Stimulated activated CD4-positive, alpha-beta T cell treated with anti-CD3 and anti-CD28 coated beads, Interleukin-1b, Interleukin-23, amount 100 ng/mL, for 48 hours (primary cell): Measurements from ENCODE around the gene FAM174B.

Experiments
- DNase-seq: peaks from one replicate; pipeline ENCODE4 v3.0.0-alpha.2; 2020

FAM174B gene

DNA sequence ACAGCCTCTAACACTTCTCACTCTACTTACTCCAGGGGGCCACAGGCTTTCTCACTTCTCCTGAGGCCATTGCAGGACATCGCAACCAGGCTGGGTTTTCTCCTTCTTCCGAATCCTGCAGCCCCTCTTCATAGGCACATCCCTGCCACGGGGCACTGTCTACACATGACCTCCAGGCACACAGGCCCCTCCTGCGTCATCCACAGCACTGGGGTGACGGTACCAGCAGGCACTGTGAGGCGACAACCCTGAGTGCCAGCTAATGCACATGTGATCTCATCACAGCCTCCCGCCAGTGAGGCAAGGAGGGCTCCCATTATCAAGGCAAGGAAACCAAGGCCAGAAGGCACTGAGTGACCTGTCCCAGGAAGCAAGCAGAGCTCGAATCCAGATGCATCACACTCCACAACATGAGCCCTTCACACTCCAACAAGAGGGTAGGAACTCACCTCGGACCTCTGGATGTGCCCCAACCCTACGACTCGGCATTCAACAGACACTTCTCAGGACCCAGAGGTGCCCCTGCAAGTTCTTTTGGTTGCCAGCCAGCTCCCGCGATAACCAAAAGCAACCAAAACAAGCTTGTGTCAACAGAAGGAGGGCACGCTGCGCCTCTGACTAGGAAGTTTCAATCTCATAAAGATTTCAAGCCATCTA, 16.7 kb downstream of the FAM174B start:
- no peak for DNase-seq

GRCh38 chr15:92638291-92638708, 17.3 kb downstream of the FAM174B start:
- DNase-seq = no peak

GRCh38 chr15:92637626-92638025, 17.9 kb downstream of the FAM174B start:
- no peak for DNase-seq

DNA sequence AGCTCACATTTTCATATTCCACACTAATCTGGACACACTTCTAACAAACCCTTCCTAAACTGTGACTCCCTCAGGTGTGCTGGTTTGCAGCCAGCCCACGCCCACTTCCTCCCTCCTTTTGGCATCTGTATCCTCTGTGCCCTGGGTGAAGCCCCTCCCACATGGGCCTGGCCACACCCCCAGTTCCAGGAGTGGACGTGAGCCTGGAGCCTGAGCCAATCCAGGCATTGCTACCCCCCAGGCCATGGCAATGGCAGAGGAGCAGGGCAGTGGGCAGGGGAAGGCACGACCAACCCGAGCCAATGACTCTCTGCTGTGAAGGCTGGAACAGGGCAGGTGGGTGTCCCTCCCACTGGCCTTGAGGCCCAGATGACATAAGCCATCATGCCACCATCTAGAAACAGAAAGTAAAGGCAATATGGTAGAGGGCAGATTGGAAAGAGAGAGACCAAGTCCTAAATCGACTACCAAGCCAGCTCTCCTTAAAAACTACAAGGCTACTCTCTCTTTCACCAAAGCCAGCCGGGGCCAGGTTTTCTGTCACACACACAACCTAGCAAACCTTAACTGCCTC, 18.6 kb downstream of the FAM174B start:
- DNase-seq = no peak

DNA sequence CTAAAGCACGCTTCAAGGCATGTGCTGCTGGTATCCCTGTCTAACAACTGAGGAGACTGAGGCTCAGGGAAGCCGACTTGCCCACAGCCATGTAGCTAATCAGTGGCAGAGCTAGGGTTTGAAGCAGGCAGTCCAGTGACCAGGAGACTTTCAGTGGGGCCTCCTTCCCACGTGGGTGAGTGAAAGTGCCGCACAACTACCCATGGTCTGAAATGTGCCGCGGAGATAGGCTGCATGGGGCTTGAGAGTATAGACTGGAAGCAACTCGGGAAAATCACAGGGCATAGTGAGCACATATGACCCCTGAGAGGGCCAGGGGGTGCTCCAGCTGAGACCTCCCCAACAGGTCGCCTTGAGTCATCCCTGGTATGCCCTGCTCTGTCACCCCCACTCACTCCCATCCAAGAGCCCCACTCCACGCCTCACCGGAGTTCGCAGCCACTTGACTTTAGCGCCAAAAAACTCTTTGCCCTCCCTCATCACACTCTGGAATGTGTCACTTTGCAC, 19.1 kb downstream of the FAM174B start:
- DNase-seq = no peak

DNA sequence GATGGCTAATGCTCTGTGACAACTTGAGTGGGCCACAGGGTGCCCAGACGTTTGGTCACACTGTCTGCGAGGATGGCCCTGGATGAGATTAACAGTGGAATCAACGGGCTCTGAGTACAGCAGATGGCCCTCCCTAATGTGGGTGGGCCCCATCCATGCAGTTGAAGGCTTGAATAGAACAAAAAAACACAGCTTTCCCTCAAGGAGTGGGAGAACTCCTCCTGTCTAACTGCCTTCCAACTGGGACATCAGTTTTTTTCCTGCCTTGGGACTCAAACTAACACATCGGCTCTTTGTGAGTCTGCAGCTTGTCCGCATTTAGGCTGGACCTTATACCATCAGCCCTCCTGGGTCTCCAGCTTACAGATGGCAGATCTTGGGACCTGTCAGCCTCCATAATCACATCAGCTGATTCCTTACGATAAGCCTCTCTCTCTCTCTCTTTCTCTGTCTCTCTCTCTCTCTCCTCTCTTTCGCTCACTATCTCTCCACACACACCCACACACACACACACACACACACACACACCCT, 20.8 kb downstream of the FAM174B start:
- DNase-seq = no peak

GRCh38 chr15:92634060-92634459, 21.5 kb downstream of the FAM174B start:
- no peak for DNase-seq

GRCh38 chr15:92633418-92633817, 22.2 kb downstream of the FAM174B start:
- DNase-seq = no peak

DNA sequence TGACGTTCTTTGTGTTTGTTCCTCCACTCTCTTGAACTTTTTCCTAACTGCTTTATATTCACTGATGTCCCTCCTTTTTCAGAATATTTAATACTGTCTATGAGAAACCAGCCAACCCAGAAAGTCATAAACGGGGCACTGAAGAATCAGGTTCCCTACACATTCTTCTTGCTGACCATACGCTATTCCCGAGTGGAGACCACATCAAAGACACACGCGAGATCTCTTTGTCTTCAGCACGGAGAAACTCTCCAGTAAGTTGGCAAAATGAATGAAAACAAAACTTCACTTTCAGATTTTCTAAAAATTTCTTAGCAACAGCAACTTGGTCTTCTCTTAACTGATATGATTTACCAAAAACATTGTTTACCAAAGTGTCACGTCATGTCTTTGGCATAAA, 22.6 kb downstream of the FAM174B start:
- no peak for DNase-seq

GRCh38 chr15:92631721-92632120, 23.9 kb downstream of the FAM174B start:
- DNase-seq = no peak

DNA sequence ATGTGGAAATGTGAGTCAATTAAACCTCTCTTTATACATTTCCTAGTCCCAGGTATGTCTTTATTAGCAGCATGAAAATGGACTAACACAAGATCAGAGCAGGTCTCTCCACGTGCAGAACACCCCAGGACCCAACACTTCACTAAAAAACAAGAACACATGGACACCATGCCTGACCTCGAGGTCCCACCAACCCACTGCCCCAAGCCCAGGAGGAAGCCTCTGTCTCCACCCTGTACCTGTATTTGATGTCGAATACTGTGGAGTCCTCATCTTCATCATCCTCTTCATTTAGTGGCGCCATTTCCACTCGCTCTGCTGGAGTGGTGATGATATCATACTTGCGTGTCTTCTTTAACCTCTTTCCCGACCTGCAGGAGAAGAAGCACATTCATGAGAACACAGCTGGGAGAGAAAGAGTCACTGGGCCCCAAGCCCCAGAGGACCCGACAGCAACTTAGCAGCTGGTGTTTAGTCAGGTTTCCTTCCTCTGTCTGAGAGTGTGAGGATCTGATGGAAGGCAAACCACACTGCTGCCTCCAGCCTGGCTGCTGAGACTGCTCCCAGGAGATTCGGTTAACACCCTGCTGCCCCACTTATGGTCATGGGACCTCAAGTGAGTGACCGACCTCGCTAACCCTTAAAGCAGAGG, 25.5 kb downstream of the FAM174B start:
- DNase-seq = no peak

DNA sequence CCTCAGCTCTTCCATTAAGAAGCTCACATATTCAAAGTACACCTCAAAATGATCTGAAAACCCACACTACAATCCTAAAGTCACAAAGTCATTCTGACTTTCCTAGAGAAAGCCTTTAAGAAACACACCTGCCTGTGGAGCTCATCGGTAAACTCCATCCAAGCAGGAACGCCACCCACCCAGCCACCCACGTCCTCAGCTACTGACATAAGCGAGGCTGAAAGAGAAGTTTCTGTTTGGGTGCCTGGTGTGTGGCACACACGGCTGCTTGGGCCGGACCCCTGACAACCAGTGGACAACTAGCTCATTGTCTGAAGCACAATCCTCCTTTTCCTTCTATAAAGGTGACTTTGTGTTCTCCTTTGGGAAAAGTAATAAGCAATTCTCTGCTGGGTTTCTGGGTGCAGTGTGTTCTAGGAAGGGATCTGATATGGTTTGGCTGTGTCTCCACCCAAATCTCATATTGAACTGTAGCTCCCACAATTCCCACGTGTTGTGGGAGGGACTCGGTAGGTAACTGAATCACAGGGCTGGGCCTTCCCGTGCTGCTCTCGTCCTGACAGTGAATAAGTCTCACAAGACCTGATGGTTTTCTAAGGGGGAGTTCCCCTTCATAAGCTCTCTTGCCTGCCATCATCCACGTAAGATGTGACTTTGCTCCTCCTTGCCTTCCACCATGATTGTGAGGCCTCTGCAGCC, 26.1 kb downstream of the FAM174B start:
- DNase-seq = peak; percentile 57

GRCh38 chr15:92627014-92627413, 28.6 kb downstream of the FAM174B start:
- DNase-seq = no peak

DNA sequence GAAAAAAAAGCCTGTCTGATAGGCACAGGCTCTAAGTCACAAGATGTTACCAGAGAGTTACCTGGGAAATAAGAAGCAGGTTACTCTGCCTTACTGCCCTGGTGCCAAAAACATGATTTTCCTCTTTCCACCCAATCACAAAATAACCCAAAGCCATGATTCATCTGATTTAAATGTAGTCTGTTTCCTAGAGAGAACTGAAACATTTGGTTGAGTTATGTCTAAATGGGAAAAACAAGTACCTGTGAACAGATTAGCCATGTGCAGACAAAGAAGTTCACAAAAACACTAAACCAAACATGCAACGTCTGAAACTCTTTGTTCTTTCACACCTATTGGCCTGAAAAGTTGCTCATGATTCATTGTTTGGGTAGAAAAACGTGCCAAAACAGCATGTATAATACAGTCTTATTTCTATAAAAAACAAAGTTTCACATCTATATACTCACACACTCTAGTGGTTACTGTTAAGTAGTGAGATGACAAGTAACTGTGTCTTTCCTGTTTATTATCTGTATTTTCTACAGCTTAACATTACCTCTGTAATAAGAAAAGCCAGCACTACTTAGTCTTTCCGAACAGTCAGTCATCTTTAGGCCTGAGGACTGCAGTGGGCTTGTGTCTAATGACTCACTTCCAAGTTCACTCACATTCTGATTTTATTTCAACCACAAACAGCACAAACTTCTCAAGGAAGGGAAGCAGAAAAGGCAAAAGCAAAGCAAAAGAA, 30.2 kb downstream of the FAM174B start:
- DNase-seq = peak; percentile 61

DNA sequence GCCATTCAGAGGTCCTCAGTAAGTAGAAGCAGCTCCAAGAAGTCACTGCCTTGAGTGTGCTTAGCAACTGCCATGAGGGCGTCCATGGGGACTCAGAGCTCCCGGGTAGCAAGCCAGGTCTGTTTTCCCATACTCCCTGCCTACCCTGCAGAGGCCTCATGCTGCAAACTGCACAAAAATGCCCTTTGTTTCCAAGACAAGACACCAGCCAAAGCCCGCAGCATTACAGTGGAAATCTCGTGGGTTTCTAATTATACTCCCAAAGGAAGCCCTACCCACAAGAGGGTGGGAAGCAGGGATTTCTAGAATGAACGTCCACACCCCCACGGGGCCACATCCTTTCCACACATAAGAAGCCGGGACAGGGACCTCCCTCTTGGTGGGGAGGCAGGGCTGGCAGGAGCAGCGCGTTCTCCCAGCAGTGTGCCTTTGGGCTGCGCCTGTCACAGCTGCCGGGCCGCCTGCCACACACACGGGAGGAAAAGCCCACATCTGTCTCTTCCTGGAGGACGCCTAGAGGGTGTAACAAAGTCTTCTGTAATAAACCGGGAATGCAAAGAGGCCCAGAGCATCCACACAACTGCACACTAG, 31.1 kb downstream of the FAM174B start:
- no peak for DNase-seq

DNA sequence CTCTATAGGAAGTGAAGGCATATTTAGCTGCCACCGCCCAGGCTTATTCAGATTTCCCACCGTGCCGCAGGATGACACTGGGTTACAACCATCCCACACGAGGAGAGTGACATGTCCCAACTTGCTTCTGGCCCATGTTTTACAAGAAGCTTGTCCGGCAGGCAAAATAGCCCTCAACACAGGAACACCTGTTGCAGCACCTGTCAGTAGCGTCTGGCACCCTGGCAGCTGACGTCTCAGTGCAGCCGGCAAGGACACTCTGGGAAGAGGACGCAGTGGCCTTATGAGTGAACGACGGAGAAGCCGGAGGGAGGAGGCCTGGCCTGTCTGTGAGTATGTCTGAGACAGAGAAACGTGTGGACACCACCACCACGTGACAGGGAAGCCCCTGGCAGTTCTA, 32.1 kb downstream of the FAM174B start:
- no peak for DNase-seq

DNA sequence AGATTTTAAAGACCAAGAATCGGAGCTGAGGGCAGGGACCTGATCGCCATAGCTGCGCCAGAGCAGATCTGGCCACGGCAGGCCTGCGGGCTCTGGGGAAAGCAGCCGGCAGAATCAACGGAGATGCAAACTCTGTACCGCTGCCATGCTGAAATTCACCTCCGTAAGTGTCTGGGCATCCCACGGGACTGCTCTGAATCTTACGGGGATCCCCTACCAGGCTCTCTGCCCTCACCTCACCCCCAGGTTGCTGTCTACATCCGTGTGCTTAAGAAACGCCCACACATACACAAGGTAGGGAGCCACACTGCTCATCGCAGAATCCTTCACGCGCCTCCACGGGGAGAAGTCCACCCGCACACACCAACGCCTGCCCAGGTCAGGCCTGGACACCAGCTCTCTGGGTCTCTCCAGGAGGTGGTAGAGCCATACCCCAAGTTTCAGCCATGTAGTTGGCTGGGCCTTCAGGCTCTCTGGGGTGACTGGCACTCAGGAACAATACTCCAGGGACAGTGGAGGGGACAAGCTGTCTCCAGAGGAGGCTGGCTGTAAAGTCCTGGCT, 33.5 kb downstream of the FAM174B start:
- DNase-seq = no peak

- DNase-seq = no peak
These were observed 34.6 kb downstream of the FAM174B start for GRCh38 chr15:92620991-92621390.

GRCh38 chr15:92619145-92620101, 36.2 kb downstream of the FAM174B start:
- DNase-seq = no peak
